GM12865 (cell line): Measurements from ENCODE around the gene GNPTAB.

Experiments
- DNase-seq: peaks from one replicate; pipeline ENCODE4 v3.0.0; 2010; ENCODE audit warnings: low read depth
- H3K4me3 ChIP-seq: 2 replicates; pipeline ENCODE4 v1.5.1; 2011; ENCODE audit warnings: mild to moderate bottlenecking, low read depth, low read length, control low read depth
- TF ChIP-seq, protein P1 (sequence below): IDR thresholded peaks from 2 replicates; pipeline ENCODE4 v1.5.1; 2011; ENCODE audit warnings: low read length, control low read depth, low read depth, inconsistent platforms; ENCODE audit not compliant: insufficient read depth; ENCODE audit errors: missing control alignments

GNPTAB gene

DNA sequence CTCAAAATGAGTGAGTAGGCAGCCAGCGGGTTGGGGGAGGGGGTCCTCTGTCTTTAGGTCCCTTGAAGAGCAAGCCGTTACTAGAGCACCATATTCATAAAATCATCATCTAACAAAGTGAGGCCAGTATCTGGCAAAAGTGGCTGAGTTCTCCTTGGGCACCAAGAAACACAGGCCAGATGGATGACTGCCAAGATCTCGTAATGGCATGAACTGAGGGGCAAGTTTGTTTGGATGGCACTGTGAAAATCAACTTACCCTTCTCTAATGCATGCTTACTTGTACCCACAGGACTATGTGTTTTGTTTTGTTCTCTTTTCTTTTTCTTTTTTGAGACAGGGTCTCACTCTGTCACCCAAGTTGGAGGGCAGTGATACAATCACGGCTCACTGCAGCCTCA is 41.6 kb downstream of the GNPTAB start:
- no peak overlapping the region for H3K4me3 ChIP-seq
- TF ChIP-seq, protein P1, sequence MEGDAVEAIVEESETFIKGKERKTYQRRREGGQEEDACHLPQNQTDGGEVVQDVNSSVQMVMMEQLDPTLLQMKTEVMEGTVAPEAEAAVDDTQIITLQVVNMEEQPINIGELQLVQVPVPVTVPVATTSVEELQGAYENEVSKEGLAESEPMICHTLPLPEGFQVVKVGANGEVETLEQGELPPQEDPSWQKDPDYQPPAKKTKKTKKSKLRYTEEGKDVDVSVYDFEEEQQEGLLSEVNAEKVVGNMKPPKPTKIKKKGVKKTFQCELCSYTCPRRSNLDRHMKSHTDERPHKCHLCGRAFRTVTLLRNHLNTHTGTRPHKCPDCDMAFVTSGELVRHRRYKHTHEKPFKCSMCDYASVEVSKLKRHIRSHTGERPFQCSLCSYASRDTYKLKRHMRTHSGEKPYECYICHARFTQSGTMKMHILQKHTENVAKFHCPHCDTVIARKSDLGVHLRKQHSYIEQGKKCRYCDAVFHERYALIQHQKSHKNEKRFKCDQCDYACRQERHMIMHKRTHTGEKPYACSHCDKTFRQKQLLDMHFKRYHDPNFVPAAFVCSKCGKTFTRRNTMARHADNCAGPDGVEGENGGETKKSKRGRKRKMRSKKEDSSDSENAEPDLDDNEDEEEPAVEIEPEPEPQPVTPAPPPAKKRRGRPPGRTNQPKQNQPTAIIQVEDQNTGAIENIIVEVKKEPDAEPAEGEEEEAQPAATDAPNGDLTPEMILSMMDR: no peak
- no peak for DNase-seq

DNA sequence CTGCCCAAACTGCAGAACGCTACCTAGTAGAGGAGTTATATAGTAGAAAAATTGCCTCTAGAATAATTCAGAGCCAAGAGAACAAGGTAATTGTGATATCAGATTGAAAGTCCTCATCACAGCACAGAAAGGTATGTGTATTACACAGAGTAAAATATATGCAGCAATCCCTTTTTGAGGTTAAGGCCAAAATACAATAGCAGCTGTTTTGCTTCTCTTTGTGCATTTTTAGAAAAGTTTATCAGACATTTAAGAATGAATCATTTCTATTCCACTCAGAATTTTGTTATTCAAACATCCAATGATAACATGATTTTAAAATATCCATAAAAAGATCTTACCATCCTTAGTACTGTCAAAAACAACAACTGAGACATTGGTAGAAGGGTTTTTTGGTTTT is 45.1 kb downstream of the GNPTAB start:
- no peak overlapping the region for H3K4me3 ChIP-seq
- DNase-seq: no peak
- TF ChIP-seq, protein P1: no peak

DNA sequence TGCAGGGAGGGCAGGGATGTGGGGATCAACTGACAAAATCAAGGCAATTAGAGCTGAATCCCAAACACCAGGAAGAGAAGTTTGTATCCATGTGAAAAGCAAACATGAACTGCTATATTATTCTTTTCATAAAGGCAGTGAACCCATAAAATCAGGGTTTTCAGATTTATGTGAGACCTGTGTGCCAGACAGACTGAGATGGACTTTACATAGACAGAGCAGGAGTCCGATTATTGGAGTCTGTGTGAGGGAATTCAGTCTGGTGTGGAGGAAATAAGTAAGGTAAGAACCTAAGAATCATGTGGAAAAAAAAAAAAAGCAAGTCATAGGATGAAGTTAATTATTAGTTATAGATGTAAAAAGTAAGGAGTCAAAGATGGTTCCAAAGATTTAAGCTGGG is 46.4 kb downstream of the GNPTAB start:
- DNase-seq: no peak
- H3K4me3 ChIP-seq: no peak overlapping the region
- TF ChIP-seq, protein P1: no peak

DNA sequence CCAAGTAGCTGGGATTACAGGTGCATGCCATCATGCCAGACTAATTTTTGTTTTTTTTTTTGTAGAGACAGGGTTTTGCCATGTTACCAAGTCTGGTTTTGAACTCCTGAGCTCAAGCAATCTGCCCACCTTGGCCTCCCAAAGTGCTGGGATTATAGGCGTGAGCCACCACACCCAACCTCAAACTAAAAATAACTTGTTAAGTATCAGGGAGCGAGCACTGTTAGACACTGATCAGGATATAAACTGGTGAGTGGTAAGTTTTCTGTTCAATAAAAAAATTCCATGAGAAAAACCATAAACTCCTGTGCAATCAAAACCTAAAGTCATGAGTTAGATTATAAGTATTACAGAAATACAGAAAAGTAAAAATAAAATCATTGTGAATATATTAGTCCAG is 46.9 kb downstream of the GNPTAB start:
- no peak for DNase-seq
- TF ChIP-seq, protein P1: no peak
- H3K4me3 ChIP-seq: no peak overlapping the region

DNA sequence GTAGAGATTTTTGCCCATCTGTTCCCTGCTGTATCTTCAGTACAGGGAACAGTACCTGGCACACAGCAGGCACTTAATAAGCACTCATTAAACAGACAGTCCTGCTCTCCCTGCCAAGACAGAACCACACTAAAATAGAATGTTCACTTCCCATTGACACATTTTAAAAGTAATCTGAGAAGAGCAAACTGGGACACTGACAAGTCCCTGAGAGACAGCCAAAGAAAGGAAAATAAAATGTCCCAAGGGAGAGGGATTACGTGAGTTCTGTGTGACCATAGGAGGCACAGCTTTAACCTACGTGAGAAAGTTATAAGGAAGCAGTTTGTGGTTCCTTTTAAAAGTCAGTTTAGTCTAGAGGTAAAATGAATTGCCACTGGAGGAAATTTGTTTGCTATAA is 47.6 kb downstream of the GNPTAB start:
- DNase-seq: no peak
- TF ChIP-seq, protein P1: no peak
- no peak overlapping the region for H3K4me3 ChIP-seq

DNA sequence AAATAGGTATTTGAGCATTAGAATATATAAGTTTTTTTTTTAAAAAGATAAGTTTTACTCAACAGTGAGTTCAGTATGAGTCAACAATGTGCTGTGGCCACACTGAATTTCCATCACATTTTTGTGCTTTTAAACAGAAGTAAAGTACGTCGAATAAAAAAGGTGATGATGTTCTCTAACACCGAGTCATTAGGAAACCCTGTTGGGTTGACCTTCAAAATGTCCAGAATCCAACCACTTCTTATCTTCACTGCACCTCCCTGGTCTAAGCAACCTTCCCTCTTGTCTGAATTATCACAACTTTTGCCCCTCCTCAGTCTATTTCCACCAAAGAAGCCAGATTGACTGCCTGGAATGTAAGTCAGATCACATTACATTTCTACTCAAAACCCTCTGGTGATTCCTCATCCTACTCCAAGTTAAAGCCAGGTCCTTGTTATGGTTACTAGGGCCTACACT is 48.5 kb downstream of the GNPTAB start:
- DNase-seq: no peak
- TF ChIP-seq, protein P1: no peak
- H3K4me3 ChIP-seq: no peak overlapping the region

DNA sequence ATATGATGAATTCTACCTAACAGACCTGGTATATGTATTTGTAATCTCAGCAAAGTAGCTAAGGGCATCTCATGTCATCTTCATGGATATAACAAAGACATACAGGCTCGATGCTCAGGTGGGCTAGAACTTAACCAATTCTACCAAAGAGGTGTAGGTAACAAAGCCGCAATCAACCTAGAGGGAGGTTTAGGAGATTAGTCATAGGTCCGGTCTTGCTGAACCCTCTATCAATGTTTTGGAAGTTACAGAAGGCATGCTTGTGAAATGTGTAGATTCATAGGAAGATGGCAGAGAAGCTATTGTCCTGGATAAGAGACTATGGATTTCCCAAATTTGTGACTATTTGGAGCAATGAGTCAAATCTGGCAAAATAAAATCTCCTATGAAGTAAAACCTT is 48.9 kb downstream of the GNPTAB start:
- H3K4me3 ChIP-seq: no peak overlapping the region
- DNase-seq: no peak
- TF ChIP-seq, protein P1: no peak
